GM19467 (cell line): ENCODE results near the gene TGFBI.
A peak's percentile ranks its signal among the peaks of the same experiment; 100 is the strongest.

ENCODE experiments used
- ATAC-seq: cut with Tn5 transposase; IDR thresholded peaks from one replicate; pipeline ENCODE4 v1.9.1; 2021; ENCODE audit warnings: mild to moderate bottlenecking, moderate library complexity; ENCODE audit not compliant: unreplicated experiment

The TGFBI gene

GRCh38 chr5:136061630-136062365 lies 33.0 kb downstream of the TGFBI start:
- ATAC-seq: no peak

- peak; percentile 71 for ATAC-seq
Measured at GRCh38 chr5:136062366-136063274, 33.8 kb downstream of the TGFBI start.

- ATAC-seq: no peak
Measured at GRCh38 chr5:136063778-136064465, 35.1 kb downstream of the TGFBI start.

GRCh38 chr5:136064510-136064909 lies 35.7 kb downstream of the TGFBI start:
- no peak for ATAC-seq

- ATAC-seq: no peak
Measured at GRCh38 chr5:136065588-136065987, 36.8 kb downstream of the TGFBI start.

- no peak for ATAC-seq
Measured at GRCh38 chr5:136066661-136067271, 38.0 kb downstream of the TGFBI start.

- ATAC-seq: no peak
Measured at GRCh38 chr5:136067422-136067821, 38.6 kb downstream of the TGFBI start.

- no peak for ATAC-seq
Measured at GRCh38 chr5:136070486-136071285, 41.9 kb downstream of the TGFBI start.

- peak; percentile 74 for ATAC-seq
Measured at GRCh38 chr5:136073714-136074529, 45.1 kb downstream of the TGFBI start.

- no peak for ATAC-seq
Measured at GRCh38 chr5:136075466-136075891, 46.7 kb downstream of the TGFBI start.

GRCh38 chr5:136076067-136076466 lies 47.3 kb downstream of the TGFBI start:
- ATAC-seq: no peak

- ATAC-seq: no peak
Measured at GRCh38 chr5:136076881-136077445, 48.2 kb downstream of the TGFBI start.

- ATAC-seq: no peak
Measured at GRCh38 chr5:136079195-136079985, 50.6 kb downstream of the TGFBI start.

- ATAC-seq: no peak
Measured at GRCh38 chr5:136080113-136080482, 51.3 kb downstream of the TGFBI start.

- ATAC-seq: peak; percentile 96
Measured at GRCh38 chr5:136080483-136081216, 51.9 kb downstream of the TGFBI start.

- ATAC-seq: no peak
Measured at GRCh38 chr5:136081217-136081591, 52.4 kb downstream of the TGFBI start.

GRCh38 chr5:136082390-136083193 lies 53.8 kb downstream of the TGFBI start:
- ATAC-seq: no peak
